Stimulated activated CD8-positive, alpha-beta memory T cell treated with anti-CD3 and anti-CD28 coated beads, Interleukin-2, amount 100 ng/mL, for 1 hour (primary cell): ENCODE data around the gene CYP4F22.
"Not testable (repeated sequence)": the region's sequence is repeated elsewhere in the genome, so short reads cannot be mapped to it uniquely, and the experiment has no call there.

ENCODE experiments used
- DNase-seq, 2 donors: peaks; one replicate each; pipeline ENCODE4 v3.0.0-alpha.2; 2020; ENCODE audit warnings: low read depth in 2 of 2

The CYP4F22 gene

GRCh38 chr19:15570420-15570819 is 62.1 kb downstream of the CYP4F22 start:
- no peak for DNase-seq

GRCh38 chr19:15575406-15575805 is 67.1 kb downstream of the CYP4F22 start:
- DNase-seq: no peak

- no peak for DNase-seq
These were observed 68.3 kb downstream of the CYP4F22 start for GRCh38 chr19:15576526-15577156.

- no peak for DNase-seq
These were observed 69.0 kb downstream of the CYP4F22 start for GRCh38 chr19:15577184-15577771.

GRCh38 chr19:15583346-15583745 is 75.0 kb downstream of the CYP4F22 start:
- DNase-seq: no peak

GRCh38 chr19:15584095-15584494 is 75.8 kb downstream of the CYP4F22 start:
- no peak for DNase-seq

GRCh38 chr19:15584541-15585115 is 76.3 kb downstream of the CYP4F22 start:
- peak; percentile 73 to 75 for DNase-seq

GRCh38 chr19:15587663-15588062 is 79.3 kb downstream of the CYP4F22 start:
- DNase-seq: no peak

- no peak for DNase-seq
These were observed 79.9 kb downstream of the CYP4F22 start for GRCh38 chr19:15588265-15588664.

- no peak for DNase-seq
These were observed 81.6 kb downstream of the CYP4F22 start for GRCh38 chr19:15589760-15590451.

GRCh38 chr19:15591796-15592195 is 83.5 kb downstream of the CYP4F22 start:
- no peak for DNase-seq

GRCh38 chr19:15592506-15592905 is 84.2 kb downstream of the CYP4F22 start:
- not testable (repeated sequence) for DNase-seq

- not testable (repeated sequence) for DNase-seq
These were observed 85.4 kb downstream of the CYP4F22 start for GRCh38 chr19:15593766-15594165.

- no peak for DNase-seq
These were observed 86.7 kb downstream of the CYP4F22 start for GRCh38 chr19:15595069-15595468.
